ENCODE measurements around the gene IQCN.

DNA sequence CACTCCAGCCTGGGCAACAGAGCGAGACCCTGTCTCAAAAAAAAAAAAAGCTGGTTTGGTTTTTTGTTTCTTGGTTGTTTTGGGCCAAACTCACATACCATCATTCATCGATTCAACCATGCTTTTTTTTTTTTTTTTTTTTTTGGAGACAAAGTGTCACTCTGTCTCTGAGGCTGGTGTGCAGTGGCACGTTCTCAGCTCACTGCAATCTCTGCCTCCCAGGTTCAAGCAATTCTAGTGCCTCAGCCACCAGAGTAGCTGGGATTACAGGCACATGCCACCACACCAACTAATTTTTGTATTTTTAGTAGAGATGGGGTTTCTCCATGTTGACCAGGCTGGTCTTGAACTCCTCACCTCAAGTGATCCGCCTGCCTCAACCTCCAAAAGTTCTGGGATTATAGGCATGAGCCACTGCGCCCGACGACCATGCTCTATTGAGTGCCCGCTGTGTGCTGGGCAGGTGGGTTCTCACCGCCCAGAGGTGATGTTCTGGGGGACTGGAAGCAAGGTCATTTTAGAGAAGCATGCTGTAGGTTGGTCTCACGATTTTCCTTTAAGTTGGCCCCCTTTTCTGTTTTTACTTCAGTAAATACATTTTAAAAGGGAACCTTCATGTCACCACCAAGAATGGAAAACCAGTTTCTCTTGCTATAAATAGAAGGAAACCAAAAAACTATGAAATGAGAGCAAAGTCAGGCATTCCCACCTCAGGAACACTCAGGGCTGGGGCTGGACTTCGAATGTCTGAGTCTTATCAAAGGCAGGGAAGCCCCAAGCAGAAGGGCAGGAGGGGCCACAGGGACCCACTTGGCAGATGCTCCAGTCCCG lies 15.4 kb upstream of the IQCN start:
- TF ChIP-seq, protein P1, sequence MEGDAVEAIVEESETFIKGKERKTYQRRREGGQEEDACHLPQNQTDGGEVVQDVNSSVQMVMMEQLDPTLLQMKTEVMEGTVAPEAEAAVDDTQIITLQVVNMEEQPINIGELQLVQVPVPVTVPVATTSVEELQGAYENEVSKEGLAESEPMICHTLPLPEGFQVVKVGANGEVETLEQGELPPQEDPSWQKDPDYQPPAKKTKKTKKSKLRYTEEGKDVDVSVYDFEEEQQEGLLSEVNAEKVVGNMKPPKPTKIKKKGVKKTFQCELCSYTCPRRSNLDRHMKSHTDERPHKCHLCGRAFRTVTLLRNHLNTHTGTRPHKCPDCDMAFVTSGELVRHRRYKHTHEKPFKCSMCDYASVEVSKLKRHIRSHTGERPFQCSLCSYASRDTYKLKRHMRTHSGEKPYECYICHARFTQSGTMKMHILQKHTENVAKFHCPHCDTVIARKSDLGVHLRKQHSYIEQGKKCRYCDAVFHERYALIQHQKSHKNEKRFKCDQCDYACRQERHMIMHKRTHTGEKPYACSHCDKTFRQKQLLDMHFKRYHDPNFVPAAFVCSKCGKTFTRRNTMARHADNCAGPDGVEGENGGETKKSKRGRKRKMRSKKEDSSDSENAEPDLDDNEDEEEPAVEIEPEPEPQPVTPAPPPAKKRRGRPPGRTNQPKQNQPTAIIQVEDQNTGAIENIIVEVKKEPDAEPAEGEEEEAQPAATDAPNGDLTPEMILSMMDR (IDR thresholded peaks at IDR 0.05 in 8 of 11, conservative IDR thresholded peaks at IDR 0.05 in 3 of 11): no peak
- no peak for TF ChIP-seq POLR2A (IDR thresholded peaks at IDR 0.05)

All from spleen (tissue), 7 donors.